HepG2 (cell line): ENCODE data around the gene FBXL12. TPM values are rescaled to one million over a fixed set of nuclear protein-coding genes. Genes with fewer than 3 reads are reported as not detected.
A peak's percentile ranks its signal among the peaks of the same experiment; 100 is the strongest.

Experiments used
- ATAC-seq: fragments of 200-7000 bp; cut with Tn5 transposase; 3 replicates; pipeline ENCODE4 v1.9.1; 2020; ENCODE audit warnings: mild to moderate bottlenecking, moderate library complexity
- BruUV-seq: library from RNA; stranded (reverse); fragments of 400-500 nt; replicated peaks from 2 replicates; lab custom pipeline; 2021; lab: Mats Ljungman, UMichigan
- CTCF ChIA-PET: fragments of 300-600 bp; formaldehyde crosslinking; extraction: SDS; loops from one replicate; lab custom pipeline; 2021; ENCODE audit warnings: low total read pairs, inconsistent platforms, low intra/inter-chr PET ratio; lab: Yijun Ruan, JAX
- POLR2A ChIA-PET: fragments of 350-600 bp; sonication (Branson Sonifier 250); formaldehyde crosslinking; loops from one replicate; lab custom pipeline; 2020; ENCODE audit warnings: antibody characterized with exemption, inconsistent platforms; lab: Yijun Ruan, JAX
- DNase-seq: peaks from one replicate; pipeline ENCODE4 v3.0.0-alpha.2; 2015; ENCODE audit warnings: low spot score
- FAIRE-seq: peaks from 3 replicates; lab custom pipeline; 2011; peaks lifted over from hg19 to GRCh38; lab: Jason Lieb, UNC
- H2AFZ ChIP-seq: one replicate; pipeline ENCODE4 v1.6.1; 2011; ENCODE audit warnings: low read length, inconsistent platforms
- H3K27ac ChIP-seq: fragments of 300-600 bp; 3 replicates; pipeline ENCODE4 v1.8.0; 2011; ENCODE audit warnings: mixed run types, mild to moderate bottlenecking, mixed read lengths, low read length, inconsistent platforms; ENCODE audit not compliant: insufficient read depth; ENCODE audit errors: extremely low read length
- H3K27me3 ChIP-seq, 2 experiments: fragments of 200-600 bp in 1 of 2; 2 replicates in 1 of 2; 3 replicates in 1 of 2; pipeline versions ENCODE4 v1.6.0 to v1.8.0; 2011; ENCODE audit warnings: low read length in 2 of 2, mild to moderate bottlenecking in 2 of 2, moderate library complexity in 2 of 2, inconsistent platforms in 1 of 2; ENCODE audit not compliant: insufficient read depth in 2 of 2, control insufficient read depth in 1 of 2
- H3K36me3 ChIP-seq, 2 experiments: fragments of 200-600 bp in 1 of 2; replicated peaks in 1 of 2; 2 replicates in 1 of 2; 3 replicates in 1 of 2; pipeline versions ENCODE4 v1.5.1 to v1.8.0; 2011; ENCODE audit warnings: low read length in 2 of 2, inconsistent platforms in 1 of 2; ENCODE audit not compliant: insufficient read depth in 2 of 2, control insufficient read depth in 1 of 2
- H3K4me1 ChIP-seq: 2 replicates; pipeline ENCODE4 v1.5.1; 2012; ENCODE audit warnings: low read length, inconsistent platforms; ENCODE audit not compliant: insufficient read depth
- H3K4me2 ChIP-seq: 2 replicates; pipeline ENCODE4 v1.6.0; 2011; ENCODE audit warnings: low read depth, low read length, inconsistent platforms
- H3K4me3 ChIP-seq, 3 experiments: fragments of 200-600 bp in 1 of 3; sonication (generic), shearing (Covaris generic) in 1 of 3; replicated peaks in 1 of 3; 2 replicates each; pipeline ENCODE4 v1.5.1; 2011 to 2016; ENCODE audit warnings: low read length in 3 of 3, inconsistent platforms in 2 of 3, low read depth in 2 of 3, mild to moderate bottlenecking in 2 of 3, control low read depth in 1 of 3, mixed read lengths in 1 of 3; ENCODE audit not compliant: insufficient read depth in 1 of 3
- H3K79me2 ChIP-seq: one replicate; pipeline ENCODE4 v1.6.1; 2011; ENCODE audit warnings: low read length, inconsistent platforms; ENCODE audit not compliant: insufficient read depth
- H3K9ac ChIP-seq: 2 replicates; pipeline ENCODE4 v1.6.0; 2011; ENCODE audit warnings: mild to moderate bottlenecking, low read depth, low read length, inconsistent platforms; ENCODE audit not compliant: insufficient read depth
- H3K9me3 ChIP-seq: 2 replicates; pipeline ENCODE4 v1.5.1; 2012; ENCODE audit warnings: mild to moderate bottlenecking, low read length
- H4K20me1 ChIP-seq: 2 replicates; pipeline ENCODE4 v1.6.0; 2011; ENCODE audit warnings: inconsistent platforms, mild to moderate bottlenecking, low read length, moderate library complexity; ENCODE audit not compliant: insufficient read depth
- AGO2 ChIP-seq: fragments of 200-400 bp; formaldehyde crosslinking; optimal IDR thresholded peaks from 2 replicates; pipeline ENCODE3; 2017; ENCODE audit warnings: mild to moderate bottlenecking, low read depth, low read length, moderate library complexity
- CREB3 ChIP-seq: sonication (generic); formaldehyde crosslinking; IDR thresholded peaks from 2 replicates; pipeline ENCODE4 v1.5.0; 2020; ENCODE audit warnings: missing genetic modification reagents
- HOXD1 ChIP-seq: sonication (generic); formaldehyde crosslinking; IDR thresholded peaks from 2 replicates; pipeline ENCODE4 v1.5.0; 2020; ENCODE audit warnings: missing genetic modification reagents
- KLF13 ChIP-seq: sonication (generic); formaldehyde crosslinking; IDR thresholded peaks from 2 replicates; pipeline ENCODE4 v1.4.0; 2020; ENCODE audit warnings: mild to moderate bottlenecking, missing genetic modification reagents
- LCORL ChIP-seq, 2 experiments: fragments of 450-650 bp in 1 of 2; sonication (generic) in 1 of 2; formaldehyde crosslinking in 1 of 2; IDR thresholded peaks; 2 replicates each; pipeline versions ENCODE4 v1.5.0 to v1.6.1; 2017 to 2020; ENCODE audit warnings: antibody characterized with exemption in 1 of 2, missing genetic modification reagents in 1 of 2
- NFIC ChIP-seq: IDR thresholded peaks from 2 replicates; pipeline ENCODE4 v1.6.1; 2012; ENCODE audit warnings: mild to moderate bottlenecking, low read length, inconsistent platforms
- NR2F1 ChIP-seq, 2 experiments: fragments of 450-650 bp in 1 of 2; formaldehyde crosslinking in 1 of 2; IDR thresholded peaks; 2 replicates each; pipeline versions ENCODE4 v1.5.0 to v1.6.1; 2016 to 2020; ENCODE audit warnings: mild to moderate bottlenecking in 1 of 2, missing compliant biosample characterization in 1 of 2, missing genetic modification reagents in 1 of 2, moderate library complexity in 1 of 2
- RBFOX2 ChIP-seq: fragments of 200-400 bp; formaldehyde crosslinking; IDR thresholded peaks from 2 replicates; pipeline ENCODE4 v1.6.1; 2017; ENCODE audit warnings: low read depth, mild to moderate bottlenecking, low read length
- SIN3B ChIP-seq: fragments of 150-350 bp; IDR thresholded peaks from 2 replicates; pipeline ENCODE4 v1.6.1; 2014; ENCODE audit warnings: low read length
- ZBTB21 ChIP-seq: sonication (generic); formaldehyde crosslinking; IDR thresholded peaks from 2 replicates; pipeline ENCODE4 v1.4.0; 2020; ENCODE audit warnings: missing genetic modification reagents
- ZNF550 ChIP-seq: sonication (generic); formaldehyde crosslinking; IDR thresholded peaks from 2 replicates; pipeline ENCODE4 v1.4.0; 2020; ENCODE audit warnings: mild to moderate bottlenecking, missing genetic modification reagents, borderline replicate concordance
- ZNF704 ChIP-seq: sonication (generic); formaldehyde crosslinking; IDR thresholded peaks from 2 replicates; pipeline ENCODE4 v1.8.1; 2023; ENCODE audit warnings: mild to moderate bottlenecking, inconsistent platforms, moderate library complexity, missing genetic modification reagents, borderline replicate concordance
- WGBS: methylation state at CpG from one replicate; pipeline ENCODE4 v1.1.6; 2017; ENCODE audit warnings: low lambda C conversion rate; 5-methylcytosine and 5-hydroxymethylcytosine counted together
- in situ Hi-C: cut with HindIII; loops from 2 replicates; pipeline ENCODE4 v1.10.0; 2017; ENCODE audit warnings: low pct_unique_long_range_greater_than_20kb; ENCODE audit not compliant: extremely low pct_ligation_motif_present
- intact Hi-C: fragments of 100-400 bp; cut with micrococcal nuclease; formaldehyde crosslinking; loops from one replicate; pipeline ENCODE4 v1.10.0; 2022; ENCODE audit not compliant: unreplicated experiment
- polyA plus RNA-seq, 8 experiments: library from polyadenylated mRNA; depleted of rRNA in 3 of 8; stranded (reverse) in 7 of 8; unstranded in 1 of 8; fragments of >200 nt; fragmentation: Illumina TruSeq in 4 of 8; extraction: Trizol in 4 of 8; gene quantifications; 2 replicates each; pipeline versions ENCODE4 v1.2.1 to v1.2.3, GENCODE V29; 2011 to 2016; ENCODE audit warnings: low read depth in 4 of 8, missing spikeins in 1 of 8, mixed read lengths in 1 of 8; ENCODE audit not compliant: insufficient read depth in 1 of 8
- total RNA-seq, 5 experiments: library from RNA; depleted of rRNA; stranded (reverse); fragments of >200 nt; fragmentation: Illumina TruSeq; extraction: Trizol; gene quantifications; 2 replicates each; pipeline ENCODE4 v1.2.3, GENCODE V29; 2016; ENCODE audit warnings: low read depth in 1 of 5

Gene FBXL12
- total and polyA plus RNA-seq, 2 of the 13 experiments (the other 11 are each of a cell fraction or from before 2014, with no cell fraction given) = 20.4 to 23.1 TPM

GRCh38 chr19:9811139-9811538, 7.7 kb downstream of the FBXL12 start:
- H3K4me3 ChIP-seq = no peak overlapping the region
- peaks cover 13 to 28% of the 10 kb centered on the region in 2 experiments for H3K36me3 ChIP-seq
- no peak overlapping the region for H2AFZ ChIP-seq
- no peak for FAIRE-seq
- H3K79me2 ChIP-seq = peaks cover 9% of the 10 kb centered on the region
- in situ Hi-C loops = no loop called here
- ChIA-PET POLR2A (no interaction called here), CTCF (no interaction called here)
- WGBS = 96% methylated on average over 13 of the region's 21 CpGs
- H3K27ac ChIP-seq = no peak overlapping the region
- H4K20me1 ChIP-seq = no peaks in the 10 kb centered on the region
- H3K9ac ChIP-seq = no peak overlapping the region
- no peaks in the 10 kb centered on the region for H3K27me3 ChIP-seq
- H3K4me2 ChIP-seq = no peak overlapping the region
- peak; percentile 25; the same call in 2 of the 3 replicates for ATAC-seq
- 0 out of 2 replicates have a peak, but pooled peaks cover under 1% of the 10 kb centered on the region for H3K4me1 ChIP-seq
- no peaks in the 10 kb centered on the region; the same call in 1 of the 2 replicates for H3K9me3 ChIP-seq
- TF ChIP-seq LCORL (IDR thresholded peaks at IDR 0.05) = no peak
- TF ChIP-seq LCORL (CRISPR knock-in tag; IDR thresholded peaks at IDR 0.05) = no peak
- no peak for TF ChIP-seq ZNF550 (CRISPR knock-in tag)
- TF ChIP-seq AGO2 = peak; percentile 78
- no peak for TF ChIP-seq ZNF704 (CRISPR knock-in tag)
- no peak for TF ChIP-seq NFIC
- no peak for TF ChIP-seq HOXD1 (CRISPR knock-in tag)
- peak; percentile 52; the same call in 1 of the 2 replicates for TF ChIP-seq RBFOX2
- TF ChIP-seq NR2F1 (CRISPR knock-in tag; IDR thresholded peaks at IDR 0.05) = no peak
- no peak for TF ChIP-seq CREB3
- TF ChIP-seq KLF13 = no peak
- no peak for TF ChIP-seq SIN3B
- TF ChIP-seq ZBTB21 (CRISPR knock-in tag) = no peak
- no TSS peak for BruUV-seq
- intact Hi-C loops = no loop called here
- no peak for DNase-seq
